HepG2 (cell line): ENCODE data around the gene CPT1B. TPM values are rescaled to one million over a fixed set of nuclear protein-coding genes. Genes with fewer than 3 reads are reported as not detected.

Experiments
- AHDC1 ChIP-seq: sonication (generic); formaldehyde crosslinking; IDR thresholded peaks from 2 replicates; pipeline ENCODE4 v1.5.1; 2020; ENCODE audit warnings: mild to moderate bottlenecking, missing genetic modification reagents, borderline replicate concordance
- ATF7-NPFF ChIP-seq: sonication (generic); formaldehyde crosslinking; IDR thresholded peaks from 2 replicates; pipeline ENCODE4 v1.8.1; 2023; ENCODE audit warnings: mild to moderate bottlenecking, low read depth, missing genetic modification reagents, moderate library complexity
- FOXA3 ChIP-seq: IDR thresholded peaks from 2 replicates; pipeline ENCODE4 v1.6.1; 2016; ENCODE audit warnings: missing genetic modification reagents, missing compliant biosample characterization
- HHEX ChIP-seq: IDR thresholded peaks from 2 replicates; pipeline ENCODE4 v1.6.1; 2016; ENCODE audit warnings: control low read depth
- IKZF4 ChIP-seq: sonication (generic); formaldehyde crosslinking; IDR thresholded peaks from 2 replicates; pipeline ENCODE4 v1.5.1; 2020; ENCODE audit warnings: borderline replicate concordance, mild to moderate bottlenecking, low read depth, missing genetic modification reagents; ENCODE audit errors: not compliant biosample characterization
- IRF2 ChIP-seq: IDR thresholded peaks from 2 replicates; pipeline ENCODE4 v1.6.1; 2018; ENCODE audit warnings: missing genetic modification reagents, missing compliant biosample characterization
- ZNF230 ChIP-seq: sonication (generic); formaldehyde crosslinking; IDR thresholded peaks from 2 replicates; pipeline ENCODE4 v1.4.0; 2020; ENCODE audit warnings: mild to moderate bottlenecking, missing genetic modification reagents
- ZNF432 ChIP-seq: sonication (generic); formaldehyde crosslinking; IDR thresholded peaks from 2 replicates; pipeline ENCODE4 v1.5.0; 2020; ENCODE audit warnings: missing genetic modification reagents, mild to moderate bottlenecking, borderline replicate concordance
- ZNF644 ChIP-seq: IDR thresholded peaks from 2 replicates; pipeline ENCODE4 v1.6.1; 2016; ENCODE audit warnings: low read depth
- ZNF781 ChIP-seq: sonication (generic); formaldehyde crosslinking; IDR thresholded peaks from 2 replicates; pipeline ENCODE4 v1.5.1; 2020; ENCODE audit warnings: borderline replicate concordance, mild to moderate bottlenecking, missing genetic modification reagents; ENCODE audit errors: not compliant biosample characterization
- ZNF782 ChIP-seq: sonication (generic); formaldehyde crosslinking; IDR thresholded peaks from 2 replicates; pipeline ENCODE4 v1.4.0; 2020; ENCODE audit warnings: missing genetic modification reagents, mild to moderate bottlenecking, borderline replicate concordance
- ZNF792 ChIP-seq: IDR thresholded peaks from 2 replicates; pipeline ENCODE4 v1.6.1; 2016
- ZSCAN12 ChIP-seq: sonication (generic); formaldehyde crosslinking; IDR thresholded peaks from 2 replicates; pipeline ENCODE4 v1.9.0; 2021; ENCODE audit warnings: mild to moderate bottlenecking, missing genetic modification reagents
- polyA plus RNA-seq, 8 experiments: library from polyadenylated mRNA; depleted of rRNA in 3 of 8; stranded (reverse) in 7 of 8; unstranded in 1 of 8; fragments of >200 nt; fragmentation: Illumina TruSeq in 4 of 8; extraction: Trizol in 4 of 8; gene quantifications; 2 replicates each; pipeline versions ENCODE4 v1.2.1 to v1.2.3, GENCODE V29; 2011 to 2016; ENCODE audit warnings: low read depth in 4 of 8, missing spikeins in 1 of 8, mixed read lengths in 1 of 8; ENCODE audit not compliant: insufficient read depth in 1 of 8
- total RNA-seq, 5 experiments: library from RNA; depleted of rRNA; stranded (reverse); fragments of >200 nt; fragmentation: Illumina TruSeq; extraction: Trizol; gene quantifications; 2 replicates each; pipeline ENCODE4 v1.2.3, GENCODE V29; 2016; ENCODE audit warnings: low read depth in 1 of 5
- TF ChIP-seq, protein P1 (sequence below): sonication (generic); formaldehyde crosslinking; IDR thresholded peaks from 2 replicates; pipeline ENCODE4 v1.5.1; 2020; ENCODE audit warnings: missing genetic modification reagents, mild to moderate bottlenecking, borderline replicate concordance
- TF ChIP-seq, protein P2 (sequence below): IDR thresholded peaks from 2 replicates; pipeline ENCODE4 v1.6.1; 2016; ENCODE audit warnings: missing compliant biosample characterization, missing genetic modification reagents, borderline replicate concordance
- TF ChIP-seq, protein P3 (sequence below): sonication (generic); formaldehyde crosslinking; IDR thresholded peaks from 2 replicates; pipeline ENCODE4 v1.5.1; 2020; ENCODE audit warnings: missing genetic modification reagents, mild to moderate bottlenecking, borderline replicate concordance
- TF ChIP-seq, protein P4 (sequence below): IDR thresholded peaks from 2 replicates; pipeline ENCODE4 v1.6.1; 2016

The CPT1B gene
- total and polyA plus RNA-seq, 2 of the 13 experiments (the other 11 are each of a cell fraction or from before 2014, with no cell fraction given) = 9.2 to 19.5 TPM

- no peak for TF ChIP-seq ZNF781 (CRISPR knock-in tag)
- no peak for TF ChIP-seq FOXA3
- no peak for TF ChIP-seq ZNF644 (CRISPR knock-in tag)
- TF ChIP-seq, protein P1, sequence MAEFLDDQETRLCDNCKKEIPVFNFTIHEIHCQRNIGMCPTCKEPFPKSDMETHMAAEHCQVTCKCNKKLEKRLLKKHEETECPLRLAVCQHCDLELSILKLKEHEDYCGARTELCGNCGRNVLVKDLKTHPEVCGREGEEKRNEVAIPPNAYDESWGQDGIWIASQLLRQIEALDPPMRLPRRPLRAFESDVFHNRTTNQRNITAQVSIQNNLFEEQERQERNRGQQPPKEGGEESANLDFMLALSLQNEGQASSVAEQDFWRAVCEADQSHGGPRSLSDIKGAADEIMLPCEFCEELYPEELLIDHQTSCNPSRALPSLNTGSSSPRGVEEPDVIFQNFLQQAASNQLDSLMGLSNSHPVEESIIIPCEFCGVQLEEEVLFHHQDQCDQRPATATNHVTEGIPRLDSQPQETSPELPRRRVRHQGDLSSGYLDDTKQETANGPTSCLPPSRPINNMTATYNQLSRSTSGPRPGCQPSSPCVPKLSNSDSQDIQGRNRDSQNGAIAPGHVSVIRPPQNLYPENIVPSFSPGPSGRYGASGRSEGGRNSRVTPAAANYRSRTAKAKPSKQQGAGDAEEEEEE (CRISPR knock-in tag) = no peak
- TF ChIP-seq, protein P2, sequence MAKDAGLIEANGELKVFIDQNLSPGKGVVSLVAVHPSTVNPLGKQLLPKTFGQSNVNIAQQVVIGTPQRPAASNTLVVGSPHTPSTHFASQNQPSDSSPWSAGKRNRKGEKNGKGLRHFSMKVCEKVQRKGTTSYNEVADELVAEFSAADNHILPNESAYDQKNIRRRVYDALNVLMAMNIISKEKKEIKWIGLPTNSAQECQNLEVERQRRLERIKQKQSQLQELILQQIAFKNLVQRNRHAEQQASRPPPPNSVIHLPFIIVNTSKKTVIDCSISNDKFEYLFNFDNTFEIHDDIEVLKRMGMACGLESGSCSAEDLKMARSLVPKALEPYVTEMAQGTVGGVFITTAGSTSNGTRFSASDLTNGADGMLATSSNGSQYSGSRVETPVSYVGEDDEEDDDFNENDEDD (CRISPR knock-in tag) = no peak
- TF ChIP-seq ZNF230 (CRISPR knock-in tag) = no peak
- no peak for TF ChIP-seq ATF7-NPFF (CRISPR knock-in tag)
- TF ChIP-seq IKZF4 (CRISPR knock-in tag) = no peak
- TF ChIP-seq AHDC1 (CRISPR knock-in tag) = no peak
- TF ChIP-seq ZNF792 (CRISPR knock-in tag) = no peak
- TF ChIP-seq IRF2 (CRISPR knock-in tag) = no peak
- no peak for TF ChIP-seq HHEX (CRISPR knock-in tag)
- TF ChIP-seq, protein P3, sequence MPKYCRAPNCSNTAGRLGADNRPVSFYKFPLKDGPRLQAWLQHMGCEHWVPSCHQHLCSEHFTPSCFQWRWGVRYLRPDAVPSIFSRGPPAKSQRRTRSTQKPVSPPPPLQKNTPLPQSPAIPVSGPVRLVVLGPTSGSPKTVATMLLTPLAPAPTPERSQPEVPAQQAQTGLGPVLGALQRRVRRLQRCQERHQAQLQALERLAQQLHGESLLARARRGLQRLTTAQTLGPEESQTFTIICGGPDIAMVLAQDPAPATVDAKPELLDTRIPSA (CRISPR knock-in tag) = no peak
- TF ChIP-seq, protein P4, sequence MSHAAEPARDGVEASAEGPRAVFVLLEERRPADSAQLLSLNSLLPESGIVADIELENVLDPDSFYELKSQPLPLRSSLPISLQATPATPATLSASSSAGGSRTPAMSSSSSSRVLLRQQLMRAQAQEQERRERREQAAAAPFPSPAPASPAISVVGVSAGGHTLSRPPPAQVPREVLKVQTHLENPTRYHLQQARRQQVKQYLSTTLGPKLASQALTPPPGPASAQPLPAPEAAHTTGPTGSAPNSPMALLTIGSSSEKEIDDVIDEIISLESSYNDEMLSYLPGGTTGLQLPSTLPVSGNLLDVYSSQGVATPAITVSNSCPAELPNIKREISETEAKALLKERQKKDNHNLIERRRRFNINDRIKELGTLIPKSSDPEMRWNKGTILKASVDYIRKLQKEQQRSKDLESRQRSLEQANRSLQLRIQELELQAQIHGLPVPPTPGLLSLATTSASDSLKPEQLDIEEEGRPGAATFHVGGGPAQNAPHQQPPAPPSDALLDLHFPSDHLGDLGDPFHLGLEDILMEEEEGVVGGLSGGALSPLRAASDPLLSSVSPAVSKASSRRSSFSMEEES (CRISPR knock-in tag) = peak; percentile 25; the same call in 1 of the 2 replicates
- no peak for TF ChIP-seq ZNF432 (CRISPR knock-in tag)
- TF ChIP-seq ZNF782 = no peak; the same call in 1 of the 2 replicates
- no peak; the same call in 1 of the 2 replicates for TF ChIP-seq ZSCAN12
These were observed 47.7 kb downstream of the CPT1B start (continued) for GRCh38 chr22:50530580-50530876.
